Lower lobe of right lung (tissue), 2 donors: ENCODE results near the gene CDCP2. TPM values are rescaled to one million over a fixed set of nuclear protein-coding genes. Genes with fewer than 3 reads are reported as not detected.

Source experiments
- ATAC-seq, 2 donors: fragments of 200-7000 bp; cut with Tn5 transposase; one replicate each; pipeline ENCODE4 v1.9.1; 2020 to 2022; ENCODE audit warnings: mild to moderate bottlenecking in 2 of 2, moderate library complexity in 2 of 2
- DNase-seq: peaks from one replicate; pipeline ENCODE4 v3.0.0-alpha.2; 2020
- H3K27ac ChIP-seq: fragments of 200-600 bp; one replicate; pipeline ENCODE4 v1.8.0; 2022
- H3K27me3 ChIP-seq: fragments of 200-600 bp; one replicate; pipeline ENCODE4 v1.8.0; 2022; ENCODE audit warnings: low read depth
- H3K36me3 ChIP-seq: fragments of 200-600 bp; one replicate; pipeline ENCODE4 v1.8.0; 2022; ENCODE audit warnings: mild to moderate bottlenecking
- H3K4me1 ChIP-seq: fragments of 200-600 bp; one replicate; pipeline ENCODE4 v1.8.0; 2022
- H3K4me3 ChIP-seq: fragments of 200-600 bp; one replicate; pipeline ENCODE4 v1.8.0; 2022; ENCODE audit warnings: mild to moderate bottlenecking
- H3K9me3 ChIP-seq: fragments of 200-600 bp; one replicate; pipeline ENCODE4 v1.8.0; 2022
- intact Hi-C: fragments of 100-400 bp; cut with DNase I; formaldehyde crosslinking; loops from one replicate; pipeline ENCODE4 v1.11.0; 2022
- total RNA-seq: library from RNA; stranded (reverse); fragmentation: NEBNext Ultra II Directional; extraction: Animal tissue kit (Norgen Biotek cat#: 25700); gene quantifications from one replicate; pipeline ENCODE4 v1.2.1, GENCODE V29; 2021
- TF ChIP-seq, protein P1 (sequence below): fragments of 200-600 bp; IDR thresholded peaks from one replicate; pipeline ENCODE4 v1.8.0; 2022; ENCODE audit warnings: antibody characterized with exemption, mild to moderate bottlenecking
- donor health status: DM: no; HTN: yes; CAD: no; lungs with severe emphysema.

Gene CDCP2
- total RNA-seq, 1 donor from 2014 or later = not detected

DNA sequence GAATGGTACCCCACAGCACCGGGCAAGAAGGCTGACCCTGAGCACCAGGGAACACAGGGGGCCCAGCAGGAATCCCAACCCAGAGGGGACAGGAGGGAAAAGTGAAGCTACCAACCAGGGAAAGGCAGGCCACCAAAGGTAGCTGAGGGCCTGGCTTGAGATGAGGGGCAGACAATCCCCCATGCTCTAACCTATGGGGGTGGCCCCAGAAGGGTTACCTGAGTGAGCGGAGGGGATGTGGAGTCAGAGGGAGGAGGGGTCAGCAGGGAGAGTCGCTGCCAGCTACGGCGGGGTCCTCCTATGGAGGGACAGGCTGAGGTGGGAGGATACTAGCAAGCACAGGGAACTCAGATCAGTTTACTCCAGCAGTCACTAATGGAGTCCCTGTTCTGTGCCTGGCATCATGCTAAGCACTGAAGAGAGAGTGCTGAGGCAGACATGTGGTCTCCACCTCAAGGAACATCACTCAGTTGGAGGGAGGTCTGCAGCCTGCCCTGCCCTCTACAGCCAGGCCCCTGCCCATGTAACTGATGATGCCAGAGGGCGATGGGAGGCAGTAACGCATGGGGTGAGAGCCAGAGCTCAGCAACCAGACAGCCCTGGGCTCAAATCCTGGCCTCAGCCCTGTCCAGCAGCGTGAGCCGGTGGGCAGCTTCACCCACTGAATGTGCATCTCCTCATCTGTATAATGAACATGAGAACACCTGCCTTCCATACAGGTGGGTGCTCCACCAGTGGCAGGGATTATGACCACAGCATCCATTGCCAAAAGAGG lies 25.7 kb upstream of the CDCP2 start:
- Histone ChIP-seq H3K9me3 (no peaks in the 10 kb centered on the region), H3K27me3 (no peaks in the 10 kb centered on the region), H3K4me3 (no peak overlapping the region), H3K27ac (no peak overlapping the region), H3K4me1 (no peaks in the 10 kb centered on the region), H3K36me3 (peaks cover 9% of the 10 kb centered on the region)
- DNase-seq = no peak
- TF ChIP-seq, protein P1, sequence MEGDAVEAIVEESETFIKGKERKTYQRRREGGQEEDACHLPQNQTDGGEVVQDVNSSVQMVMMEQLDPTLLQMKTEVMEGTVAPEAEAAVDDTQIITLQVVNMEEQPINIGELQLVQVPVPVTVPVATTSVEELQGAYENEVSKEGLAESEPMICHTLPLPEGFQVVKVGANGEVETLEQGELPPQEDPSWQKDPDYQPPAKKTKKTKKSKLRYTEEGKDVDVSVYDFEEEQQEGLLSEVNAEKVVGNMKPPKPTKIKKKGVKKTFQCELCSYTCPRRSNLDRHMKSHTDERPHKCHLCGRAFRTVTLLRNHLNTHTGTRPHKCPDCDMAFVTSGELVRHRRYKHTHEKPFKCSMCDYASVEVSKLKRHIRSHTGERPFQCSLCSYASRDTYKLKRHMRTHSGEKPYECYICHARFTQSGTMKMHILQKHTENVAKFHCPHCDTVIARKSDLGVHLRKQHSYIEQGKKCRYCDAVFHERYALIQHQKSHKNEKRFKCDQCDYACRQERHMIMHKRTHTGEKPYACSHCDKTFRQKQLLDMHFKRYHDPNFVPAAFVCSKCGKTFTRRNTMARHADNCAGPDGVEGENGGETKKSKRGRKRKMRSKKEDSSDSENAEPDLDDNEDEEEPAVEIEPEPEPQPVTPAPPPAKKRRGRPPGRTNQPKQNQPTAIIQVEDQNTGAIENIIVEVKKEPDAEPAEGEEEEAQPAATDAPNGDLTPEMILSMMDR = no peak
- intact Hi-C loops = no loop called here
- ATAC-seq = no peak

DNA sequence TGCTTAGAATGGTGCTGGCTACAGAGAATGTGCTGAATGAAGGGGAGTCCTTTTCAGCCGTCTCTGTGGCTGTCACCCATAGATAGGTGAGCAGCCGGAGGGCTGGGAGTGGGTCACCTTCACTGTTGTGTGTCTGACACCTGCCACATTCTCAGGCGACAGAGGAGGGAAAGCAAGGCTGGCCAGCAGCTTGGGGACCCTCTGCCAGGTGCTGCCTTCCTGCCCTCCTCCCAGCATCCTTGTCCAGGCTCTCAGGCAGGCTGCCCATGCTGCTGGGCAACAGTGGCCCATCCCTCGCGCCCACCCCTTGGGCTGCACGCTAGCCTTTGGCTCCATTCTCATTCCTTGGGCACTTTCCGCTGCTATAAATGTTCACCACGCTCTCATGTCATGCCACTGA lies 24.9 kb upstream of the CDCP2 start:
- Histone ChIP-seq H3K27me3 (no peaks in the 10 kb centered on the region), H3K4me3 (no peak overlapping the region), H3K9me3 (no peaks in the 10 kb centered on the region), H3K4me1 (no peaks in the 10 kb centered on the region), H3K27ac (no peak overlapping the region), H3K36me3 (peaks cover 9% of the 10 kb centered on the region)
- intact Hi-C loops = no loop called here
- TF ChIP-seq, protein P1 = no peak
- DNase-seq (no peak), ATAC-seq (no peak)

DNA sequence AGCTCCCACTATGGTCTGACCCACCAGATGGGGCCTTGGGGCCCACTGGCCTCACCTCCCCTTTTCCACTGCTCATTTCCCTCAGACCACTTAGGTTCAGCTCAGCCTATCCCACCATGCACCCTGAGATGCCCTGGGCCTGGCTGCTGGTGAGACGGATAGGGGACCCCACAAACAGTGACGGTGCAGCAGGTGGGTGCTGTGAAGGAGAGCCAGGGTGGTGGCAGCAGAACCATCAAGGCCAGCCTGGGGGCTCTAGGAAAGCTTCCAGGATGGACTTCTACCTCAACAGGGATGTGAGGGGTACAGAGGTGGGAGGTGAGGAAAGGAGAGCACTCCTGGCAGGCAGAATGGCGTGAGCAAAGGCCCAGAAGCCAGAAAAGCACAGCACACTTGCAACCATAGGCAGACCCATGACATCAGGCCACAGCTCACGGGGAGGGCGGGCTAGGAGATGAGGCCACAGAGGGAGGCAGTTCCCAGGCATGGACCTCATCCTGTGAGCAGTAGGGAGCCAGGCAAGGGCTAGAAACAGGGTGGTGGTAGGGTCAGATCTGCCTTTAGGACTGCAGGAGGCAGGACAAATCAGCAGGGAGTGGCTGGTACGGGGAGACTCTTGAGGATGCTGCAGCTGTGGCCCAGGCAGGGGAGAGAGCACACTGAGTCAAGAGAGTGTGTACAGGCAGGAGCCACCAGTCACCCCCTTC lies 24.0 kb upstream of the CDCP2 start:
- intact Hi-C loops = no loop called here
- DNase-seq (no peak), ATAC-seq (no peak)
- TF ChIP-seq, protein P1 = no peak
- Histone ChIP-seq H3K4me1 (no peaks in the 10 kb centered on the region), H3K27ac (no peak overlapping the region), H3K36me3 (peaks cover 9% of the 10 kb centered on the region), H3K4me3 (no peak overlapping the region), H3K9me3 (no peaks in the 10 kb centered on the region), H3K27me3 (no peaks in the 10 kb centered on the region)

GRCh38 chr1:54174106-54174505 lies 21.3 kb upstream of the CDCP2 start:
- TF ChIP-seq, protein P1 = no peak
- H3K27ac ChIP-seq = no peak overlapping the region
- ATAC-seq (no peak), DNase-seq (no peak)
- intact Hi-C loops = no loop called here
- no peaks in the 10 kb centered on the region for H3K9me3 ChIP-seq
- peaks cover 9% of the 10 kb centered on the region for H3K36me3 ChIP-seq
- H3K27me3 ChIP-seq = no peaks in the 10 kb centered on the region
- H3K4me1 ChIP-seq = no peaks in the 10 kb centered on the region
- no peak overlapping the region for H3K4me3 ChIP-seq

DNA sequence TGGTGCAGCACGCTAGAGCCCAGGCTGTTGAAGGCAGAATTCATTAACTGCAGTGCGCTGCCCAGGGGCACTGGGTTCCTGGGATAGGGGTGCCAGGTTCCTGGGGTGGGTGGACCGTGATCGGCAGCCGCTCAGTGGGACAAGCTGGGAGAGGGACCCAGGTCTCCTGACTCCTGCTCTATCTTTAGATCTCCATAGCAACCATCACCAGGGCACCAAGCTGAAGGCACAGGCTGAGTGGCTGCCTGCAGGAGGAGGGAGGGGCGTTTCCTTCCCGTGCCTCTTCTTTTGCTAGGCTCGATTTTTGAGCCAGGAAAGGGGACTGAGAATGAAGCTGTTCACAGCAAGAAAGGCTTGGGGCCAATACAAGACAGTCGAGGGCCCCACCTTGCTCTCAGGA lies 20.9 kb upstream of the CDCP2 start:
- Histone ChIP-seq H3K4me1 (no peaks in the 10 kb centered on the region), H3K4me3 (no peak overlapping the region), H3K27ac (no peak overlapping the region), H3K9me3 (no peaks in the 10 kb centered on the region), H3K27me3 (no peaks in the 10 kb centered on the region), H3K36me3 (peaks cover 5% of the 10 kb centered on the region)
- TF ChIP-seq, protein P1 = no peak
- intact Hi-C loops = no loop called here
- ATAC-seq (no peak), DNase-seq (no peak)
